HK-2 (cell line): Measurements from ENCODE around the gene MAPK6.
"Not testable (repeated sequence)": the region's sequence is repeated elsewhere in the genome, so short reads cannot be mapped to it uniquely, and the experiment has no call there.

Source experiments
- DNase-seq: peaks from one replicate; pipeline ENCODE4 v3.0.0-alpha.2; 2018; ENCODE audit not compliant: unreplicated experiment

MAPK6 gene

DNA sequence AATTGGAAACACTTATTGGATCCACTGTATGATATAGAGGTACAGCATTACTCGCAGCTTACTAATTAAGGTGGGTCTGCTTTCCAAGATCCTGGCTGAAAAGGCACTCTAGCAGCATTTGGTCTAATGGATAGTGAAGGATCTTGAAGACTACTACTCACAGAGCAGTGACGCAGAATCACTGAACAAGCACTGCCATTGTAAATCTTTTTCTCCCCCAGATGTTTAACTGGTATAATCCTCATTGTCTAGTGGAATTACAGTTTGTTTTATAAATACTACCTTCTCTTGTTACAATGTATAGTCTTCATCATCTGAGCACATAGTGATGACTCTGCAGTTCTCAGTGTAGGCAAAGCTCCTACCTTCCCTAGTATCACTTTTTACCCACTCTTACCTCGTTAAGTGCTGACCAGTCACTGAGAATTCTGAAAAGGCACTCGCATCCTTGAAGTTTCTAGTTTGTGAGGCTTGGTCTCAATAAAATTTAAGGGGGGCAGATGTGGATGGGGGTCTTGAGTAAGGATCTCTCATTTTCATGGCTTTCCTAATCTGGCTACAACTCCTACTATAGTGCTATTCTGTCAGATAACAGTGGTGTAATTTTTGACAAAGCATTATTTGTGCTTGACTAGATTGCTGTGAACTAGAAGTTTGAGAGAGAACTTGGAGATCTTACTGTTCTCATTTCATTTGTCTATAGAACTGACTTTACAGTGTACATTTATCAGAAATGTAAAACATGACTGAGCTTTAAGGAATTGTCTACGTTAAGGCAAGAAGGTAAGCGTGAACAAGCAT is 23.2 kb downstream of the MAPK6 start:
- no peak for DNase-seq

DNA sequence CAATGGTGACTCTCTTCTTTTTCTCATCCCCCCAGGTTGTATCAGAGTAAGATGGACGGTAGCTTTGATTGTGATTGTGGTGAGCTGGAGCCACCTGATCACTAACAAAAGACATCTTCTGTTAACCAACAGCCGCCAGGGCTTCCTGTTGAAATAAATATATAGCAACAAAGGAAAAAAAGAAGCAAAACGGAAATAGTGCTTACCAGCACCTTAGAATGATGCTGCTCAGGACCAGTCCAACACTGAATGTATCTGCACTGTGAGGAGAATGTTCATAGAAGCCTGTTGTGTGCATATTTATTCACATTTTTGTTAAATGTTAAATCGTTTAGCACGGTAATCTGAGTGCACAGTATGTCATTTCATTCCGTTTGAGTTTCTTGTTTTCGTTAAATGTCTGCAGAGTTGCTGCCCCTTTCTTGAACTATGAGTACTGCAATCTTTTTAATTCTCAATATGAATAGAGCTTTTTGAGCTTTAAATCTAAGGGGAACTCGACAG is 26.8 kb downstream of the MAPK6 start:
- DNase-seq: not testable (repeated sequence)

DNA sequence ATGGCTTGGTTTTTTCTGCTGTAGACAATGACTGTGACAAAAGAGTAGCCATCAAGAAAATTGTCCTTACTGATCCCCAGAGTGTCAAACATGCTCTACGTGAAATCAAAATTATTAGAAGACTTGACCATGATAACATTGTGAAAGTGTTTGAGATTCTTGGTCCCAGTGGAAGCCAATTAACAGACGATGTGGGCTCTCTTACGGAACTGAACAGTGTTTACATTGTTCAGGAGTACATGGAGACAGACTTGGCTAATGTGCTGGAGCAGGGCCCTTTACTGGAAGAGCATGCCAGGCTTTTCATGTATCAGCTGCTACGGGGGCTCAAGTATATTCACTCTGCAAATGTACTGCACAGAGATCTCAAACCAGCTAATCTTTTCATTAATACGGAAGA is 27.5 kb downstream of the MAPK6 start:
- not testable (repeated sequence) for DNase-seq

DNA sequence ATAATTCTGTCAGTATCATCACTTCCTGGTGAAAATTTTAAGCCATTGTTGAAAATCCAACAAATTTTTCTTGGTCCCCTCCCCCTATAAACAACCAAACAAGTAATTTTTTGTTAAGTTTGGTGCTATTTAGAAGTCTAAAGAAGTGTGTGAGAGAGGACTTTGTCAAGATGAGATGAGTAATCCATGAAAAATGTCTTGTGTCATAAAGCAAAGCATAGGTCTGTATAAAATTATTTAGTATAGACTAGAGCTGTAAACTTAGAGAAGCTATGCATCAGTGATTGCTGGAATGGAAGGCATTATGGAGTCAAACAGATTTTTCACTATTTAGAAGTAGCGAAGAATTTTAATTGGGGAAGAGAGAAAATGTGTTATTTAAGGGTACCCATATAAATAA is 31.4 kb downstream of the MAPK6 start:
- DNase-seq: no peak

DNA sequence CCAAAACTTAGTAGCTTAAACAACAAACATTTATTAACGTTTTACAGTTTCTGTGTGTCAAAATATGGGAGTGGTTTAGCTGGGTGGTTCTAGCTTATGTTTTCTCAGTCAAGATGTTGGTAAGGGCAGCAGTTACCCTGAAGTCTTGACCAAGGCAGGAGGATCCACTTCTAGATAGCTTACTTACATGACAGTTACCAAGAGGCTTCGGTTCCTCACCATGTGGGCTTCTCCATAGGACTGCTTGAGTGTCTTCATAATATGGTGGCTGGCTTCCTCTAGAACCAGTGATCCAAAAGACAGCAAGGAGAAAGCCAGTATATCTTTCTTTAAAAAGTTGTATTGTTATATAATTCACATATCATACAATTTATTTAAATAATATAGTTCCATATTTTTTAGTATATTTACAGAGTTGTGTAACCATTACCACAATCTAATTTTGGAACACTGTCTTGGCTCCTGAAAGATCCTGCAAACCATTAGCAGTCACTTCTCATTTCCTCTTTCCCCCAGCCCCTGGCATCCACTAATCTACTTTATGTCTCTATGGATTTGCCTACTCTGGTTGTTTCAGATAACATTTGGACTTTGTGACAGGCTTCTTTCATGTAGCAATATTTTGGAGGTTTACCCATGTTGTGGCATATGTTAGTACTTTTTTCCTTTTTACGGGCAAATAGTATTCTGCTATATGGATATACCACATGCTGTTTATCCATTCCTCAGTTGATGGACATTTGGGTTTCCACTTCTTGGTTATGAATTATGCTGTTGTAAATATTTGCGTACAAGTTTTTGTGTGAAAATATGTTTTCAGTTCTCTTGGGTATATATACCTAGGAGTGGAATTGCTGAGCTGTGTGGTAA is 33.3 kb downstream of the MAPK6 start:
- DNase-seq: no peak

DNA sequence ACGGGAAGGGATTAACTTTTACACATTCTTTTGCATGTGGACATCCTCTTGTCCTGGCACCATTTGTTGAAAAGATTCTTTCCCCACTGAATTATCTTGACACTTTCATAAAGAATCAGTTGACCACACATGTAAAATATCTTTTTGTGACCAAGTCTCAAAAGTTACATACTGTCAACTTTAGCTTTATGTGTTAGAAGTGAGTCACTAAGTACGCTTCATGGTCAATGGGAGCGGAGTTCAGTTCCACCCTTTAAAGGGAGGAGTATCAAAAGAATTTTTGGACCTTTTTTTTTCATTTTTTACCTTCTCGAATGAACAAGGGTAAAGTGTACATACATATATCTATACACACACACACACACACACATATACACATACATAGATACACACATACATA is 35.4 kb downstream of the MAPK6 start:
- DNase-seq: no peak

DNA sequence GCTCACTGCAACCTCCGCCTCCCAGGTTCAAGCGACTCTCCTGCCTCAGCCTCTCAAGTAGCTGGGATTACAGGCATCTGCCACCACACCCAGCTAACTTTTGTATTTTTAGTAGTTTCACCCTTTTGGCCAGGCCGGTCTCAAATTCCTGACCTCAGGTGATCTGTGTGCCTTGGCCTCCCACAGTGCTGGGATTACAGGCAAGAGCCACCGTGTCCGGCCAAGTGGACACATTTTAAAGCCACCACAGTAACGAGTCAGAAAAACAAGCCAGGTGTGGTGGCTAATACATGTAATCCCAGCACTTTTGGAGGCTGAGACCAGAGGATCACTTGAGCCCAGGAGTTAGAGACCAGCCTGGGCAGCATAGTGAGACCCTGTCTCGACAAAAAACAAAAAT is 35.8 kb downstream of the MAPK6 start:
- not testable (repeated sequence) for DNase-seq

DNA sequence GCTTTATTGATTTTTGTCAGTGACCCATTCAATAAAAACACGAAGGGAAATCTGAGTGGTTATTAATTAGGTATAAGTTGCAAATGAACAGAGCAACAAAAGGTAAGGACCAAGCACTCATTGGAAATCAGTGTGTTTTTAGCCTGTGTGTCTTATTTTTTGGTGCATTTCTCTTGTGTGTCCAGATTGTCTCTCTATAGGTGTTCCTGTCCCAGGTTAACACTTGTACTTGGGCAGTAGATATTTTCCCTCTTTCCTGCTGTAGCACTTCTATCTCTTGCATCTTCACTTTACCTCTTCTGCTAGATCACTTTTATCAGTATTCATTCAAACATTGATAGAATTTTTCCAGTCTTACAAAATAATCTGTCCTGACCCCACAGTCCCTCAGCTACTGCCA is 37.0 kb downstream of the MAPK6 start:
- no peak for DNase-seq

DNA sequence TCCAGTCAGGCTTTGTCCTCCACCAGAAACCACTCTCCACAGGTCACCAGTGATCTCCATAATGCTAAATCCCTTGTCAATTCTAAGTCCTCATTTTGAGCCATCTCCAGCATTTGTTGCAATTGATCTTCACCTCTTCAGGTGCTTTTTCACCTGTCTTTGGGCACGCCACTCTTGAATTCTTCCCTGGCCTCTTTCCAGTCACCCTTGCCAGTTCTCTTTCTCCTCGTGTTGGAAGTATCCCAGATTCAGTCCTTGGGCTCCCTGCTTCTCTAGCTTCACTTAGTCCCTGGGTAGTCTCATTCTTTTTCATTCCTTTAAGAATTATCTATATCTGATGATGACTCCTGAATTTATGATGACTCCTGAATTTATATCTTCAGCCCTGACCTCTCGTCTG is 37.5 kb downstream of the MAPK6 start:
- DNase-seq: no peak

DNA sequence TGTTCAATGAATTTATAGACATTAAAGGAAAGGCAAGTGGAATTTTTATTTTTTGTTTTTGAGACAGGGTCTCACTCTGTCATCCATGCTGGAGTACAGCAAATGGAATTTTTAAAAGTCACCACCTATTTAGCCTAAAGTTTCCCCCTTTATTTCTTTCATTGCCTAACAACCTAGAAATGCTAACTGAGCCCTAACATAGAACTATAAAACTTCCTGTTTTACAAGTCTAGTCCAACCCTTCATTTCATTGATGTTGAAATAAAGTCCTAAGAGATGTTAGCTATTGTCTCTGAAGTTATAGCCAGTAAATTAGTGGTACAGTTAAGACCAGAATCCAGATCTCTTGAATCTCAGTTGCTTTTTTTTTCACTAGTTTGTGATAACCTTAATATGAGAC is 39.0 kb downstream of the MAPK6 start:
- DNase-seq: no peak

DNA sequence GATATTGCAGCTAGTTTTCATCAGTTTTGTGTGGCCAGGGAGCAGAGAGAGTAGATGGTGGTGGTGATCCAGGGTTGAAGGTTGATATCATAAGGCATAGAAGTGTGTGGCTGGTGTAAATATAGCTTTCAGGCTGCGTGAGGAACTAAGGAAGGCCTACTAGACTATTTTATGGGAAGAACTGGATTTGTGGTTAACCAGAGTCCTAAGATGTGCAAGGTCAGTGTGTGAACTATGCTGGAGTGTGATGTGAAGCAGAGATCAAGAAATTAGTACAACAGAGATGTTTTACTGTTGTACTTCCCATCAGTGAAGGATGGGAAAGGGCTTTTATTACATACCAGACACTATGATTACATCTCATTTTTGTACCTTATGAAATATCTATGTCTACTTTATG is 41.5 kb downstream of the MAPK6 start:
- no peak for DNase-seq

DNA sequence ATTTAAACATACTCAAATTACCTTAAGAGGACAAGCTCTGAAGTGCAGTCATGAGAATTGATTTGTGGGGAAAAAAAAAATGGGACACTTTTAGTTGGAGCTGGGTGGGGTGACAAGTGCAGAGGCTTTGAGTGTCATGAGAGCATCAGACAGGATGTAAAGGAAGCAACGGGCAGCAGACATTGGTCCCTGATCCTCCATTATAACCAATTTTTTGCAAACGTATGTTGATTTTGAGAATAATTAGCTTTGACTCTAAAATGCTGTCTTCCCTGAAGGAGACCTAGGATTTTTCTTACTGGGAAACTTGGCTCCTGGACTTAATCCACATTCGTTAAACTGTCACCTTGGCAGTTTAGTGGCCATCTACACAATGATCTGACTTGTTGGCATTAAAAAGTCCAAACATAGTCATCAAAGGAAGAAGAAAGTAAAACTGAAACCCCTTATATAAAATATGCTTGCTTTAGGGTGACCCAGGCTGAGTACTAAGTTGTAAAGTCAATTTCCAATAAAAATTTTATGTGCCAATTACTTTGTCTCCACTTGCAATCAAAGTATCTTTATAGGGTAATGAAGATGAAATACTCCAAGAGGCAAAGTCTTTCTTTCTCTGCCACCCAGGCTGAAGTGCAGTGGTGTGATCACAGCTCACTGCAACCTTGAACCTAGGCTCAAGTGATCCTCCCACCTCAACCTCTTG is 48.0 kb downstream of the MAPK6 start:
- DNase-seq: no peak

DNA sequence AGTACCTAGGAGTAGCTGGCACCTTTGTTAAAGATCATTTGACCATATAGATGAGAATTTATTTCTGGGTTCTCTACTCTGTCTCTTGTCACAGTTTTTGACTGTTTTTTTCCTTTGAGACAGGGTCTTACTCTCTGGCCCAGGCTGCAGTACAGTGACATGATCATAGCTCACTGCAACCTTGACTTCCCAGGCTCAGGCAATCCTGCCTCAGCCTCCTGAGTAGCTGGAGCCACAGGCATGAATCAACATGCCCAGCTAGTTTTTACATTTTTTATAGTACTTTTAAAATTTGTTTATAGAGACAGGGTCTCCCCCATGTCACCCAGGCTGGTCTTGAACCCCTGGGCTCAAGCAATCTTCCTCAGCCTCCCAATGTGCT is 48.5 kb downstream of the MAPK6 start:
- DNase-seq: no peak

DNA sequence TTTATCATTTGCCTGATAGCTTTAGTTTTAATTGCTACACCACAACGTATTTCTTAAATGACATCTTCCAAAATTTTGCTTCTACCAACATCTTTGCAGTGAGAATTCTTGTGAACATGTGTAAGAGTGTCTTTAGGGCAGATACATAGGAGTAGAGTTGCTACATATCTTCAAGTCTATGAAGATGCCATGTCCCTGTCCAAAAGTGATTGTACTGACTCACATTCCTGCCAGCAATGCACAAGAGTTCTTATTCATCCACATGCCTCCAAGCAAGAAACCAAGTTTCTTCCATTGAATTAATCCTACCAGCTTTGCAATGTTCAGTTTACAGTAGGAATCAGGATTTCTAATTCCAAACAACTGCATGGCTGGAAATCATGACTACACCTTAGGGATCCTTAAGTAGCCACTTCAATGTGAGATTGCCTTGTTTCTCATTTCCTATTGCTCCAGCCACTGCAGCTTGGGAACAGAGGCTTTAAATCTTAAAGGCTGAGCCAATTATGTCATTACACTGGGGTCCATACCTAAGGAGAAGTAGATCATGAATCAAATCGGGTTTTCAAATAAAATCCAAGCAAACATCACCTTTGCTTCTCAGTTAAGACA is 49.1 kb downstream of the MAPK6 start:
- no peak for DNase-seq

DNA sequence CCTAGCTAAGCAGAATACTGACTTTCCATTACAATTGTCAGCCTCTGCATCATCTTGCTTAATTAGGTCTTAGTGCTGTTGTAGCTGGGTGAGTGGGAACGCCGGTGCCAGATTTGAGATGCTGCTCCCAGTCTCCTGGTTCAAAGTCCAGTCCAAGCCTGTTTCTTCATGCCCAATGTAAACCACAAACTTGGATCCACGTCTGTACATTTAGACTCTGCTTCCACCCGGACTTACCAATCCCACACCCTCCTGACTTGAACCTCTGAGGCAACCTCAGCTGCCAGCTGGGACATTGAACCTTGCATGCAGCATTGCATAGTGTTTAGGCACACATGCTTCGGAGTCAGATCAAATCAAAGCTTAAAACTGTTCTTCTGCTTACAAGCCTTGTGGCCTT is 50.5 kb downstream of the MAPK6 start:
- no peak for DNase-seq

DNA sequence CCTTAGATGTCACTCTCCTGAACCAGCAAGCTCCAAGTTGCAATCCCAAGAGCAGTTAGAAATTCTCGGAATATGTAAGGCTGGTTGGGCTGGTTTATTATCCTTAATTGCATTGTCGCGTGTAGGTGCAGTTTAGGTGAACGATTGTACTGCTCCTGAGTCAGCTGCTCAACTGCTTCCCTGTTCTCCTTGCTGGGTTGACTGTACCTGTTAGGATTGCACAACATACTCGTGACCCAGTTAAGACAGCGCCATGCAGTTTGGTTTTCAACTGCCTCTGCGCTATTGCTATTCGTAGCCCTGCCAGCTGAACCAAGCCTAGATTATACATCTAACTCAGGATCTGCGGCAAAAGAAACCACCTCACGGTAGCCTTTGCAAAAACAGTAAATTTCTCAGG is 52.6 kb downstream of the MAPK6 start:
- no peak for DNase-seq

DNA sequence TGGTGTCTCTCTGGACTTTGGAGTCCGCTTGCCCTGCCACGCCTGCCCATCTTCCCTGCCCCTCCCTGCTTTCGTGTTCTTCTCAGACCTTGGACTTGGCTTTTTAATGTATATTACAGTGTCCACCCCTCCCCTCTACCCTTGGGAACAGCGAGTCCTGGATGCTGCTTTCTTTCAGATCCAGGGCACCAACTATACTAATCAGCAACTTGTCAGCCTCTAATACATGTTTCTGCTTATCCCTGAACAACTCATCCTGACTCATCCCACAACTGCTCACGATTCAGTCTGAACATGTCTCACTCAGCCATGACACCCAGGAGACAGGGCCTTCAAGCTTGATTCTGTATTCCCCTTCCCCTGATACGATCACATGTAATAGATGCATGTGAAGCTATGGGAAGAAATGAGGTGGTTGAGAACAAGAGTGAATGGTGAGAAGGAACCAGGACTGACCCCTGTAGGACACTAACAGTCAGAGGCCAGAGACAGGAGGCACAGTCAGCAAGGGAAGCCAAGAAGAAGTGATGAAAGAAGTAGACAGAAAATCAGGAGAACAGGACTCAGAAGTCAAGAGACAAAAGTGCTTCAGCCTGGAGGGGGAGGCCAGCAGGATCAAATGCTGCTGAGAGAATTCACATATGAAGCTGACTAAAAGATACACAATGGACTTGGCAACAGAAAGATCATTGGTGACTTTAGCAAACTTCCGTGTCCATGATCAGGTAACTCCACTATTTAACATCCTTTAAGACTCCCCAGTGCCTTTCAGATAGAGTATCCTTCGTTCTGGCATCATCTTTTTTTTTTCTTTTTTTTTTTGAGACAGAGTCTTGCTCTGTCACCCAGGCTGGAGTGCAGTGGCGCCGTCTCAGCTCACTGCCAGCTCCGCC is 58.1 kb downstream of the MAPK6 start:
- peak; percentile 14 for DNase-seq

DNA sequence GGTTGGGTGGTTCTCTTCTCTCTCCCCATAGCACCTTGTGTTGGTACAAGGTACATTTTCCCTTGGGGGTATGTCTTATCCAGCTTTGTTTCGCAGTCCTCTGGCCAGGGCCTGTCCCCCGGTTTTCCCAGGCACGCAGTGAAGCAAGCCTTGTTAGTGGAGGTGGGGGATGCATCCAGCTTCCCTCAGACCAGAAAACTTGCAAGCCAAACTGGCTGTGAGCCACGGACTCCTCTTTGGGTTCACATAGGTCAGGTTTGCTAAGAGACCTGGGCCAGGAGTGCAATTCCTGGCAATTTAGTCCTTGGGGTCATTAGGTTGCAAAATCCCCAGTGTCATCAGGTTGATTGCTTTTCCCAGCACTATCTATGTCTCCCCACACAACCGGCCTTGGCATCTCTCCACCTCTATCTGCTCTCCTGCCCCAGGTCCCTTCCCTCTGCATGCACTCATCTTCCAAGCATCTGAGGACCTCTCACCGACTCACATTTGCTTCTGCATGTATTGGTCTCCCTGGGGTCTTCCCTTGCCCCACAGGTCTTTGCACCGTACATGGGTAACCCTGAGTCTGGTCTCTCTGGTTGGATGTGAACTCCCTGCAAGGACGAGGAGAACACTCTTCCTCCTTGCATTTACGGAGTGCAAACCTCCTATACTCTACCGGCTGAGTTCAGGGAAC is 59.3 kb downstream of the MAPK6 start:
- DNase-seq: no peak

DNA sequence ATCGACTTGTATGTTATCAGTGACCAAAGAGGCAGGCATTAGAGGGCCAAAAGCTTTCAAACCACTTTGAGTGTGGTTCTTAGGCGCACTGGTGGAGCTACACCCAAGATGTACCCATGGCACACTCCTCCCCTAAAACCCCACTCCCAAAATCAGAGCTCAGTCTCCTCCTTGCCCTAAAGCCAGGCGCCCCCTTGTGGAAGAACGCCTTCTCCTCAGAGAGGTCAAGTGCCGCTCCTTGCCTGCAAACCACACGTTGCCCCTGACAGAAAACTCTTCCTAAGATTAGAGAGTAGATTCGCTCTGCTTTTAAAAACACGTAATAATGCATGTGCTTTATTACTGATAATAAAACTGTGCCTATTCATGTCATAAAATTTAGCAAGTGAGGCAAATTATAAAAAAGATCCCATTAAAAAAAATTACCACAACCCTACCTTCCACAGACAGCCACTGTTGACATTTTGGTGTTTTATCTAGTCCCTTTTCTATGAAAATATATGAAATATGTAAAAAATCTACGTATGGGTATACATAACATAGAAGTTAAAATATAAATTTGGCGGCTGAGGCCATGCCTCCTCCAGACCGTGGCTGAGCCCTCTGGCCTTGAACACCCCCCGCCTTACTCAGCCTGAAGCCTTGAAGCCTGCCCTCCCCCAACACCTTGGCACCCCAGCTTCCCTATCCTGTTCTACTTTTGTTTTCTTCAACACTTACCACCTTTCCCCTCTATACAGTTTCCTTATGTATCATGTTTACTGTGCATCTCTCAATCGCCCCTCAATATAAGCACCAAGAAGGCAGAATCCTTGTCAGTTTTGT is 60.1 kb downstream of the MAPK6 start:
- no peak for DNase-seq
